Neuron (in vitro differentiated cells): Measurements from ENCODE around the gene KIF21A.
"Not testable (repeated sequence)": the region's sequence is repeated elsewhere in the genome, so short reads cannot be mapped to it uniquely, and the experiment has no call there.

Experiments
- H2AFZ ChIP-seq: one replicate; pipeline ENCODE4 v1.6.1; 2013; ENCODE audit warnings: low read depth, mild to moderate bottlenecking, inconsistent platforms, low read length, moderate library complexity
- H3K27me3 ChIP-seq: one replicate; pipeline ENCODE4 v1.6.1; 2013; ENCODE audit warnings: low read length; ENCODE audit not compliant: insufficient read depth
- H3K36me3 ChIP-seq: one replicate; pipeline ENCODE4 v1.6.1; 2013; ENCODE audit warnings: low read length; ENCODE audit not compliant: insufficient read depth
- H3K4me1 ChIP-seq: one replicate; pipeline ENCODE4 v1.6.1; 2013; ENCODE audit warnings: low read length; ENCODE audit not compliant: insufficient read depth
- H3K4me3 ChIP-seq: 2 replicates; pipeline ENCODE4 v1.5.1; 2013; ENCODE audit warnings: mild to moderate bottlenecking, low read length, moderate library complexity
- H3K9me3 ChIP-seq: one replicate; pipeline ENCODE4 v1.6.1; 2013; ENCODE audit warnings: low read length

Gene KIF21A

GRCh38 chr12:39300799-39301198 is 142.1 kb downstream of the KIF21A start:
- Histone ChIP-seq H3K4me3 (no peak overlapping the region), H3K4me1 (peaks cover 8% of the 10 kb centered on the region), H3K27me3 (no peaks in the 10 kb centered on the region), H3K36me3 (peaks cover 75% of the 10 kb centered on the region), H2AFZ (no peak overlapping the region), H3K9me3 (no peaks in the 10 kb centered on the region)

GRCh38 chr12:39297891-39298290 is 145.0 kb downstream of the KIF21A start:
- Histone ChIP-seq H2AFZ (no peak overlapping the region), H3K36me3 (peaks cover 54% of the 10 kb centered on the region), H3K9me3 (no peaks in the 10 kb centered on the region), H3K4me1 (peaks cover 23% of the 10 kb centered on the region), H3K4me3 (no peak overlapping the region), H3K27me3 (no peaks in the 10 kb centered on the region)

- Histone ChIP-seq H2AFZ (no peak overlapping the region), H3K36me3 (peaks cover 50% of the 10 kb centered on the region), H3K9me3 (no peaks in the 10 kb centered on the region), H3K27me3 (no peaks in the 10 kb centered on the region), H3K4me3 (no peak overlapping the region), H3K4me1 (peaks cover 23% of the 10 kb centered on the region)
Observed at GRCh38 chr12:39296496-39296895, 146.4 kb downstream of the KIF21A start.

GRCh38 chr12:39295593-39295992 is 147.3 kb downstream of the KIF21A start:
- H2AFZ ChIP-seq, H3K9me3 ChIP-seq, H3K4me3 ChIP-seq, H3K27me3 ChIP-seq: not testable (repeated sequence)
- Histone ChIP-seq H3K4me1 (peaks cover 15% of the 10 kb centered on the region), H3K36me3 (peaks cover 44% of the 10 kb centered on the region)

- Histone ChIP-seq H3K4me1 (peaks cover 15% of the 10 kb centered on the region), H2AFZ (no peak overlapping the region), H3K9me3 (no peaks in the 10 kb centered on the region), H3K27me3 (no peaks in the 10 kb centered on the region), H3K4me3 (no peak overlapping the region), H3K36me3 (peaks cover 36% of the 10 kb centered on the region)
Observed at GRCh38 chr12:39294715-39295114, 148.2 kb downstream of the KIF21A start.

GRCh38 chr12:39292125-39292630 is 150.7 kb downstream of the KIF21A start:
- H3K36me3 ChIP-seq = peaks cover 25% of the 10 kb centered on the region
- no peaks in the 10 kb centered on the region for H3K27me3 ChIP-seq
- H3K4me3 ChIP-seq = no peak overlapping the region
- H3K9me3 ChIP-seq = no peaks in the 10 kb centered on the region
- peaks cover 15% of the 10 kb centered on the region for H3K4me1 ChIP-seq
- H2AFZ ChIP-seq = no peak overlapping the region

GRCh38 chr12:39287817-39288216 is 155.1 kb downstream of the KIF21A start:
- Histone ChIP-seq H3K9me3 (no peaks in the 10 kb centered on the region), H3K4me1 (no peaks in the 10 kb centered on the region), H3K4me3 (no peak overlapping the region), H2AFZ (no peak overlapping the region), H3K27me3 (no peaks in the 10 kb centered on the region), H3K36me3 (peaks cover 8% of the 10 kb centered on the region)

GRCh38 chr12:39287409-39287808 is 155.5 kb downstream of the KIF21A start:
- Histone ChIP-seq H3K9me3 (no peaks in the 10 kb centered on the region), H3K4me1 (no peaks in the 10 kb centered on the region), H3K27me3 (no peaks in the 10 kb centered on the region), H3K36me3 (peaks cover 4% of the 10 kb centered on the region), H2AFZ (no peak overlapping the region), H3K4me3 (no peak overlapping the region)

GRCh38 chr12:39278426-39278825 is 164.5 kb downstream of the KIF21A start:
- H3K9me3 ChIP-seq = no peaks in the 10 kb centered on the region
- H2AFZ ChIP-seq = no peak overlapping the region
- no peak overlapping the region for H3K4me3 ChIP-seq
- H3K36me3 ChIP-seq = no peaks in the 10 kb centered on the region
- H3K4me1 ChIP-seq = no peaks in the 10 kb centered on the region
- no peaks in the 10 kb centered on the region for H3K27me3 ChIP-seq

- Histone ChIP-seq H3K4me3 (no peak overlapping the region), H3K36me3 (no peaks in the 10 kb centered on the region), H2AFZ (no peak overlapping the region), H3K4me1 (no peaks in the 10 kb centered on the region), H3K9me3 (no peaks in the 10 kb centered on the region), H3K27me3 (no peaks in the 10 kb centered on the region)
Observed at GRCh38 chr12:39277416-39277815, 165.5 kb downstream of the KIF21A start.

- Histone ChIP-seq H3K4me3 (no peak overlapping the region), H3K9me3 (no peaks in the 10 kb centered on the region), H2AFZ (no peak overlapping the region), H3K36me3 (no peaks in the 10 kb centered on the region), H3K4me1 (no peaks in the 10 kb centered on the region), H3K27me3 (no peaks in the 10 kb centered on the region)
Observed at GRCh38 chr12:39275846-39276245, 167.1 kb downstream of the KIF21A start.

- Histone ChIP-seq H3K4me1 (no peaks in the 10 kb centered on the region), H3K27me3 (no peaks in the 10 kb centered on the region), H3K9me3 (no peaks in the 10 kb centered on the region), H3K4me3 (no peak overlapping the region), H3K36me3 (no peaks in the 10 kb centered on the region), H2AFZ (no peak overlapping the region)
Observed at GRCh38 chr12:39272871-39273655, 169.9 kb downstream of the KIF21A start.

- Histone ChIP-seq H3K4me1 (no peaks in the 10 kb centered on the region), H3K4me3 (no peak overlapping the region), H3K9me3 (no peaks in the 10 kb centered on the region), H2AFZ (no peak overlapping the region), H3K27me3 (no peaks in the 10 kb centered on the region), H3K36me3 (no peaks in the 10 kb centered on the region)
Observed at GRCh38 chr12:39269492-39269891, 173.4 kb downstream of the KIF21A start.

- no peaks in the 10 kb centered on the region for H3K4me1 ChIP-seq
- H3K27me3 ChIP-seq = no peaks in the 10 kb centered on the region
- H3K4me3 ChIP-seq = no peak overlapping the region
- H3K36me3 ChIP-seq = no peaks in the 10 kb centered on the region
- no peaks in the 10 kb centered on the region for H3K9me3 ChIP-seq
- H2AFZ ChIP-seq = no peak overlapping the region
Observed at GRCh38 chr12:39267886-39268285, 175.0 kb downstream of the KIF21A start.
